Islet of Langerhans (tissue), 1 donor: ENCODE measurements around the gene MT1A.

Experiments
- FAIRE-seq: peaks from one replicate; lab custom pipeline; 2011; peaks lifted over from hg19 to GRCh38; lab: Jason Lieb, UNC

The MT1A gene

GRCh38 chr16:56637814-56638750 lies at the start of gene MT1A:
Gene MT1A, plus strand, starts transcription at chr16:56638666. Its CDS starts 73 bp downstream, at chr16:56638739.
- no peak for FAIRE-seq

- FAIRE-seq: no peak
Measured at GRCh38 chr16:56588781-56589140, 49.7 kb upstream of the MT1A start.

GRCh38 chr16:56589141-56590039 lies 49.1 kb upstream of the MT1A start, which contains the start of gene MT3:
Gene MT3, plus strand, starts transcription at chr16:56589528. Its CDS starts 63 bp downstream, at chr16:56589591.
- no peak for FAIRE-seq

GRCh38 chr16:56591377-56592060 lies 46.9 kb upstream of the MT1A start:
- no peak for FAIRE-seq

- FAIRE-seq: no peak
Measured at GRCh38 chr16:56593573-56594291, 44.7 kb upstream of the MT1A start.

- no peak for FAIRE-seq
Measured at GRCh38 chr16:56594292-56594619, 44.2 kb upstream of the MT1A start.

GRCh38 chr16:56600398-56600999 lies 38.0 kb upstream of the MT1A start:
- no peak for FAIRE-seq

GRCh38 chr16:56601325-56601724 lies 37.1 kb upstream of the MT1A start:
- FAIRE-seq: no peak

GRCh38 chr16:56603589-56603988 lies 34.9 kb upstream of the MT1A start:
- FAIRE-seq: no peak

- FAIRE-seq: no peak
Measured at GRCh38 chr16:56604966-56605365, 33.5 kb upstream of the MT1A start.

GRCh38 chr16:56605475-56605874 lies 33.0 kb upstream of the MT1A start:
- no peak for FAIRE-seq

- FAIRE-seq: no peak
Measured at GRCh38 chr16:56606071-56606475, 32.4 kb upstream of the MT1A start.

- no peak for FAIRE-seq
Measured at GRCh38 chr16:56606476-56607108, 31.9 kb upstream of the MT1A start.

- FAIRE-seq: no peak
Measured at GRCh38 chr16:56607109-56607618, 31.3 kb upstream of the MT1A start.

GRCh38 chr16:56607675-56608042 lies 30.8 kb upstream of the MT1A start:
- FAIRE-seq: no peak

- FAIRE-seq: no peak
Measured at GRCh38 chr16:56608043-56608875, 30.2 kb upstream of the MT1A start, which contains the start of gene MT2A. Gene MT2A, plus strand, starts transcription at chr16:56608584. Its CDS starts 72 bp downstream, at chr16:56608656.

GRCh38 chr16:56608876-56609462 lies 29.5 kb upstream of the MT1A start:
- FAIRE-seq: no peak

- no peak for FAIRE-seq
Measured at GRCh38 chr16:56609463-56609921, 29.0 kb upstream of the MT1A start.

GRCh38 chr16:56610017-56610608 lies 28.4 kb upstream of the MT1A start:
- FAIRE-seq: no peak
